Right cardiac atrium (tissue), 5 donors: ENCODE results near the gene ETNK1. TPM values are rescaled to one million over a fixed set of nuclear protein-coding genes. Genes with fewer than 3 reads are reported as not detected.
"Not testable (repeated sequence)": the region's sequence is repeated elsewhere in the genome, so short reads cannot be mapped to it uniquely, and the experiment has no call there.

Experiments used
- ATAC-seq, 2 donors: fragments of 200-7000 bp; cut with Tn5 transposase; one replicate each; pipeline versions ENCODE4 v1.8.0 to v1.9.1; 2020; ENCODE audit warnings: moderate library complexity in 2 of 2, mild to moderate bottlenecking in 1 of 2
- DNase-seq, 3 donors: peaks; one replicate each; pipeline ENCODE4 v3.0.0-alpha.2; 2020
- H3K27ac ChIP-seq: one replicate; pipeline ENCODE4 v1.5.1; 2013; ENCODE audit warnings: mild to moderate bottlenecking, low read length, control low read depth, moderate library complexity
- H3K27me3 ChIP-seq: one replicate; pipeline ENCODE4 v1.6.1; 2013; ENCODE audit not compliant: control insufficient read depth, insufficient read depth
- H3K4me1 ChIP-seq: one replicate; pipeline ENCODE4 v1.6.1; 2013; ENCODE audit warnings: low read length; ENCODE audit not compliant: control insufficient read depth, insufficient read depth
- H3K4me3 ChIP-seq: one replicate; pipeline ENCODE4 v1.5.1; 2013; ENCODE audit warnings: low read length, control low read depth
- H3K9me3 ChIP-seq: one replicate; pipeline ENCODE4 v1.6.1; 2013; ENCODE audit warnings: low read length; ENCODE audit not compliant: control insufficient read depth
- WGBS: extraction: QIAGEN DNeasy Blood & Tissue Kit; methylation state at CpG from one replicate; pipeline ENCODE4 v1.1.7; 2013; 5-methylcytosine and 5-hydroxymethylcytosine counted together
- intact Hi-C, 4 donors: fragments of 100-400 bp; cut with DNase I; formaldehyde crosslinking; loops; one replicate each; pipeline versions ENCODE4 v1.11.0 to v1.14.0; 2022 to 2023
- polyA plus RNA-seq: library from polyadenylated mRNA; stranded (reverse); fragments of 200-250 nt; gene quantifications from one replicate; pipeline ENCODE4 v1.2.3, GENCODE V29; 2013
- total RNA-seq, 4 donors: library from RNA; stranded (reverse); fragmentation: NEBNext Ultra II Directional; extraction: Animal tissue kit (Norgen Biotek cat#: 25700); gene quantifications; one replicate each; pipeline ENCODE4 v1.2.1, GENCODE V29; 2021
- donor health status: healthy with polysubstance abuse.
- donor health status: DM: no; HTN: yes; CAD: no.
- donor health status: DM: no; HTN: no; CAD: no.
- donor health status: DM: no; HTN: yes; CAD: no; lungs with severe emphysema.
- donor health status: DM: yes; HTN: yes; CAD: no.

Gene ETNK1
- total and polyA plus RNA-seq, 5 donors: 8.9 to 36.2 (median 28.7) TPM

GRCh38 chr12:22687361-22688076 lies 62.5 kb downstream of the ETNK1 start:
- DNase-seq (no peak), ATAC-seq (peak in 1 of 2 donors; percentile 63)
- no peak overlapping the region for H3K27ac ChIP-seq
- H3K4me3 ChIP-seq: no peak overlapping the region
- WGBS: 62% methylated on average over 5 of the region's 5 CpGs
- H3K27me3 ChIP-seq: no peaks in the 10 kb centered on the region
- intact Hi-C loops: no loop called here
- H3K4me1 ChIP-seq: no peaks in the 10 kb centered on the region
- no peaks in the 10 kb centered on the region for H3K9me3 ChIP-seq

- WGBS: 84% methylated on average over 2 of the region's 2 CpGs
- H3K9me3 ChIP-seq: no peaks in the 10 kb centered on the region
- intact Hi-C loops: no loop called here
- ATAC-seq (no peak), DNase-seq (no peak)
- no peaks in the 10 kb centered on the region for H3K4me1 ChIP-seq
- H3K27ac ChIP-seq: no peak overlapping the region
- no peak overlapping the region for H3K4me3 ChIP-seq
- H3K27me3 ChIP-seq: no peaks in the 10 kb centered on the region
Observed at GRCh38 chr12:22689876-22690275, 64.9 kb downstream of the ETNK1 start.

GRCh38 chr12:22691319-22691718 lies 66.3 kb downstream of the ETNK1 start:
- DNase-seq (no peak), ATAC-seq (no peak)
- intact Hi-C loops: no loop called here
- Histone ChIP-seq H3K27ac (no peak overlapping the region), H3K9me3 (no peaks in the 10 kb centered on the region), H3K27me3 (no peaks in the 10 kb centered on the region), H3K4me1 (no peaks in the 10 kb centered on the region), H3K4me3 (no peak overlapping the region)
- WGBS: 90% methylated on average over 2 of the region's 2 CpGs

GRCh38 chr12:22692467-22692866 lies 67.5 kb downstream of the ETNK1 start:
- H3K27me3 ChIP-seq, H3K9me3 ChIP-seq, ATAC-seq, H3K4me1 ChIP-seq, H3K4me3 ChIP-seq, intact Hi-C loops, DNase-seq, H3K27ac ChIP-seq: not testable (repeated sequence)
- 85% methylated on average over 1 of the region's 1 CpG for WGBS

GRCh38 chr12:22692964-22693555 lies 68.1 kb downstream of the ETNK1 start:
- no peaks in the 10 kb centered on the region for H3K27me3 ChIP-seq
- H3K4me3 ChIP-seq: no peak overlapping the region
- intact Hi-C loops: no loop called here
- H3K4me1 ChIP-seq: no peaks in the 10 kb centered on the region
- DNase-seq (peak in 1 of 3 donors; percentile 53), ATAC-seq (peak; percentile 51 to 52)
- H3K9me3 ChIP-seq: no peaks in the 10 kb centered on the region
- 93% methylated on average over 38 of the region's 38 CpGs for WGBS
- no peak overlapping the region for H3K27ac ChIP-seq

GRCh38 chr12:22698576-22698975 lies 73.6 kb downstream of the ETNK1 start:
- Histone ChIP-seq H3K9me3 (no peaks in the 10 kb centered on the region), H3K27me3 (no peaks in the 10 kb centered on the region), H3K4me3 (no peak overlapping the region), H3K4me1 (no peaks in the 10 kb centered on the region), H3K27ac (no peak overlapping the region)
- intact Hi-C loops: no loop called here
- DNase-seq (no peak), ATAC-seq (no peak)
- WGBS: 95% methylated on average over 3 of the region's 3 CpGs

GRCh38 chr12:22699705-22700104 lies 74.7 kb downstream of the ETNK1 start:
- H3K4me3 ChIP-seq, H3K27me3 ChIP-seq, H3K4me1 ChIP-seq, H3K9me3 ChIP-seq, H3K27ac ChIP-seq, DNase-seq, ATAC-seq, intact Hi-C loops: not testable (repeated sequence)
- 85% methylated on average over 9 of the region's 11 CpGs for WGBS

GRCh38 chr12:22700106-22700505 lies 75.1 kb downstream of the ETNK1 start:
- Histone ChIP-seq H3K27ac (no peak overlapping the region), H3K4me3 (no peak overlapping the region), H3K9me3 (no peaks in the 10 kb centered on the region), H3K27me3 (no peaks in the 10 kb centered on the region), H3K4me1 (no peaks in the 10 kb centered on the region)
- intact Hi-C loops: no loop called here
- 31% methylated on average over 1 of the region's 1 CpG for WGBS
- ATAC-seq (peak; percentile 43 to 84), DNase-seq (no peak)

- H3K4me1 ChIP-seq, ATAC-seq, H3K9me3 ChIP-seq, H3K4me3 ChIP-seq, DNase-seq, H3K27me3 ChIP-seq, intact Hi-C loops, H3K27ac ChIP-seq: not testable (repeated sequence)
- 35% methylated on average over 3 of the region's 7 CpGs for WGBS
Observed at GRCh38 chr12:22701216-22701809, 76.3 kb downstream of the ETNK1 start.

GRCh38 chr12:22702690-22703089 lies 77.7 kb downstream of the ETNK1 start:
- Histone ChIP-seq H3K4me1 (no peaks in the 10 kb centered on the region), H3K4me3 (no peak overlapping the region), H3K9me3 (no peaks in the 10 kb centered on the region), H3K27ac (no peak overlapping the region), H3K27me3 (no peaks in the 10 kb centered on the region)
- DNase-seq (no peak), ATAC-seq (no peak)
- intact Hi-C loops: no loop called here
- 67% methylated on average over 2 of the region's 2 CpGs for WGBS

GRCh38 chr12:22709292-22709691 lies 84.3 kb downstream of the ETNK1 start:
- intact Hi-C loops: no loop called here
- no peak for DNase-seq
- 24% methylated on average over 5 of the region's 5 CpGs for WGBS
- Histone ChIP-seq H3K27ac (no peak overlapping the region), H3K4me1 (no peaks in the 10 kb centered on the region), H3K4me3 (no peak overlapping the region), H3K27me3 (no peaks in the 10 kb centered on the region), H3K9me3 (no peaks in the 10 kb centered on the region)
- ATAC-seq: no peak
